GM23338 (cell line): ENCODE results near the gene KIAA1586.

Experiments
- CTCF ChIP-seq, 2 experiments: fragments of 200-600 bp in 1 of 2; sonication (generic) in 1 of 2; conservative IDR thresholded peaks; 2 replicates each; pipeline versions ENCODE4 v1.5.1 to v1.6.1; 2016 to 2017; ENCODE audit warnings: antibody characterized with exemption in 2 of 2, low read depth in 2 of 2, mild to moderate bottlenecking in 2 of 2, moderate library complexity in 1 of 2
- EZH2 ChIP-seq: fragments of 200-600 bp; sonication (generic); IDR thresholded peaks from one replicate; pipeline ENCODE4 v1.8.0; 2017; ENCODE audit warnings: antibody characterized with exemption, mild to moderate bottlenecking, low read depth; ENCODE audit not compliant: unreplicated experiment
- TF ChIP-seq, protein P1 (sequence below): IDR thresholded peaks from one replicate; pipeline ENCODE4 v1.6.1; 2018; ENCODE audit warnings: antibody characterized with exemption; ENCODE audit not compliant: unreplicated experiment

DNA sequence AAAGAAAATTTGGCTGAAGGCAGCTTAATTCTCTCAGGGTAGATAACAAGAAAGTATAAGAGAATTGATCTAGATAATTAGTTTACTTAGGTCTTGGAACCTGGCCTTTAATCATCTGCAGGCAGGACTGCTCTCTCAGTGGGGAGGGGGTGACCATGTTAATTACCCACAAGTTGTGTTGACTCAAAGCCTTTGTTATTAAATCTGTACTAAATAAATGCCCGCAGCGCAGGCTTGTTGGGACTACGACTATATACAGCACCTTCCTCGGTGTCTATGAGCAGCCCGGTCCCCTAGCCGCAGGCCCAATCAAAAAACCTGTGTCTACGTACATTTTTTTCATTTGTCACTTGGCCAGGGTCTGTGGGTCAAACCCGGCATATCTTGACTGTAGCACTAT is 27.9 kb downstream of the KIAA1586 start:
- TF ChIP-seq CTCF (conservative IDR thresholded peaks at IDR 0.05; ENCODE audit: low read depth in 2 of 2) (no peak), EZH2 (no peak)
- TF ChIP-seq, protein P1, sequence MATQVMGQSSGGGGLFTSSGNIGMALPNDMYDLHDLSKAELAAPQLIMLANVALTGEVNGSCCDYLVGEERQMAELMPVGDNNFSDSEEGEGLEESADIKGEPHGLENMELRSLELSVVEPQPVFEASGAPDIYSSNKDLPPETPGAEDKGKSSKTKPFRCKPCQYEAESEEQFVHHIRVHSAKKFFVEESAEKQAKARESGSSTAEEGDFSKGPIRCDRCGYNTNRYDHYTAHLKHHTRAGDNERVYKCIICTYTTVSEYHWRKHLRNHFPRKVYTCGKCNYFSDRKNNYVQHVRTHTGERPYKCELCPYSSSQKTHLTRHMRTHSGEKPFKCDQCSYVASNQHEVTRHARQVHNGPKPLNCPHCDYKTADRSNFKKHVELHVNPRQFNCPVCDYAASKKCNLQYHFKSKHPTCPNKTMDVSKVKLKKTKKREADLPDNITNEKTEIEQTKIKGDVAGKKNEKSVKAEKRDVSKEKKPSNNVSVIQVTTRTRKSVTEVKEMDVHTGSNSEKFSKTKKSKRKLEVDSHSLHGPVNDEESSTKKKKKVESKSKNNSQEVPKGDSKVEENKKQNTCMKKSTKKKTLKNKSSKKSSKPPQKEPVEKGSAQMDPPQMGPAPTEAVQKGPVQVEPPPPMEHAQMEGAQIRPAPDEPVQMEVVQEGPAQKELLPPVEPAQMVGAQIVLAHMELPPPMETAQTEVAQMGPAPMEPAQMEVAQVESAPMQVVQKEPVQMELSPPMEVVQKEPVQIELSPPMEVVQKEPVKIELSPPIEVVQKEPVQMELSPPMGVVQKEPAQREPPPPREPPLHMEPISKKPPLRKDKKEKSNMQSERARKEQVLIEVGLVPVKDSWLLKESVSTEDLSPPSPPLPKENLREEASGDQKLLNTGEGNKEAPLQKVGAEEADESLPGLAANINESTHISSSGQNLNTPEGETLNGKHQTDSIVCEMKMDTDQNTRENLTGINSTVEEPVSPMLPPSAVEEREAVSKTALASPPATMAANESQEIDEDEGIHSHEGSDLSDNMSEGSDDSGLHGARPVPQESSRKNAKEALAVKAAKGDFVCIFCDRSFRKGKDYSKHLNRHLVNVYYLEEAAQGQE: no peak
